ENCODE results near the gene DDX43.

DNA sequence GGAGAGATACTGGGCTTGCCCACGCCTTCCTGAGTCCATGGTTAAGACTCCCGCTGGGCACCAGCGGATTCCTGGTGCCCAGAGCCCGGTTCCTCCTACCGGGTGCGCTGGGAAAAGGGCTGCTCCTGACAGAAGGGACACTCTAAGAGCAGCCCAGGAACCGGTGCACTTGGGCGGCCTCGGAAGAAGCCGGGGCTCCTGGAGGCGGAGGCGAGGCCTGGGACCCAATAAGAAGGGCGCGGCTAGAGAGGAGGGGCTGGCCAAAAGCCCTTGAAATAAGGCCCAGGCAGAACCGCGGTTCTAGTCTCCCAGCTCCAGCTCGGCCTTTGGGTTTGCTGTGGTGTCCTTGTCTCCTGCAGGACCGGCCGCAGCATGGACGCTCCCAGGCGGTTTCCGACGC lies 32.3 kb upstream of the DDX43 start, which contains the start of gene KHDC3L:
- TF ChIP-seq, protein P1, sequence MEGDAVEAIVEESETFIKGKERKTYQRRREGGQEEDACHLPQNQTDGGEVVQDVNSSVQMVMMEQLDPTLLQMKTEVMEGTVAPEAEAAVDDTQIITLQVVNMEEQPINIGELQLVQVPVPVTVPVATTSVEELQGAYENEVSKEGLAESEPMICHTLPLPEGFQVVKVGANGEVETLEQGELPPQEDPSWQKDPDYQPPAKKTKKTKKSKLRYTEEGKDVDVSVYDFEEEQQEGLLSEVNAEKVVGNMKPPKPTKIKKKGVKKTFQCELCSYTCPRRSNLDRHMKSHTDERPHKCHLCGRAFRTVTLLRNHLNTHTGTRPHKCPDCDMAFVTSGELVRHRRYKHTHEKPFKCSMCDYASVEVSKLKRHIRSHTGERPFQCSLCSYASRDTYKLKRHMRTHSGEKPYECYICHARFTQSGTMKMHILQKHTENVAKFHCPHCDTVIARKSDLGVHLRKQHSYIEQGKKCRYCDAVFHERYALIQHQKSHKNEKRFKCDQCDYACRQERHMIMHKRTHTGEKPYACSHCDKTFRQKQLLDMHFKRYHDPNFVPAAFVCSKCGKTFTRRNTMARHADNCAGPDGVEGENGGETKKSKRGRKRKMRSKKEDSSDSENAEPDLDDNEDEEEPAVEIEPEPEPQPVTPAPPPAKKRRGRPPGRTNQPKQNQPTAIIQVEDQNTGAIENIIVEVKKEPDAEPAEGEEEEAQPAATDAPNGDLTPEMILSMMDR (conservative IDR thresholded peaks at IDR 0.05), result no peak
- no peak for TF ChIP-seq ZFX (IDR thresholded peaks at IDR 0.05)

Measured in C4-2B (cell line).